ENCODE measurements around the gene ZNF22.

The ZNF22 gene

GRCh38 chr10:44965651-44966097, 35.0 kb upstream of the ZNF22 start:
- DNase-seq: no peak

GRCh38 chr10:44966129-44966815, 34.5 kb upstream of the ZNF22 start:
- peak; percentile 19 for DNase-seq

- no peak for DNase-seq
These were observed 33.8 kb upstream of the ZNF22 start for GRCh38 chr10:44966816-44967509.

GRCh38 chr10:44967616-44968015, 33.1 kb upstream of the ZNF22 start:
- DNase-seq: no peak

- DNase-seq: no peak
These were observed 32.6 kb upstream of the ZNF22 start for GRCh38 chr10:44968091-44968490.

- DNase-seq: no peak
These were observed 32.0 kb upstream of the ZNF22 start for GRCh38 chr10:44968500-44969400.

- no peak for DNase-seq
These were observed 30.9 kb upstream of the ZNF22 start for GRCh38 chr10:44969854-44970253.

- DNase-seq: no peak
These were observed 29.8 kb upstream of the ZNF22 start for GRCh38 chr10:44970812-44971395.

GRCh38 chr10:44971434-44971833, 29.3 kb upstream of the ZNF22 start:
- DNase-seq: no peak

- no peak for DNase-seq
These were observed 28.6 kb upstream of the ZNF22 start for GRCh38 chr10:44971935-44972757.

- no peak for DNase-seq
These were observed 27.8 kb upstream of the ZNF22 start for GRCh38 chr10:44972874-44973306.

- DNase-seq: no peak
These were observed 27.2 kb upstream of the ZNF22 start for GRCh38 chr10:44973323-44974081.

GRCh38 chr10:44974082-44974627, 26.6 kb upstream of the ZNF22 start:
- DNase-seq: no peak

GRCh38 chr10:44974628-44975430, 25.9 kb upstream of the ZNF22 start:
- DNase-seq: peak; percentile 50

GRCh38 chr10:44975431-44976331, 25.0 kb upstream of the ZNF22 start:
- peak; percentile 82 for DNase-seq

- no peak for DNase-seq
These were observed 24.1 kb upstream of the ZNF22 start for GRCh38 chr10:44976352-44977198.

GRCh38 chr10:44977287-44978212, 23.2 kb upstream of the ZNF22 start:
- DNase-seq: no peak
